ENCODE measurements around the gene TCF23. TPM values are rescaled to one million over a fixed set of nuclear protein-coding genes. Genes with fewer than 3 reads are reported as not detected.
"Not testable (repeated sequence)": the region's sequence is repeated elsewhere in the genome, so short reads cannot be mapped to it uniquely, and the experiment has no call there.

Gene TCF23
- total and polyA plus RNA-seq, 2 experiments from 2014 or later, result not detected

GRCh38 chr2:27171351-27171848, 22.6 kb downstream of the TCF23 start:
- Histone ChIP-seq H3K27me3 (peaks cover 26% of the 10 kb centered on the region), H3K4me3 (no peak overlapping the region), H3K4me1 (ENCODE audit: low read depth) (peaks cover 4% of the 10 kb centered on the region), H3K27ac (no peak overlapping the region), H3K9me3 (ENCODE audit: low read depth) (no peaks in the 10 kb centered on the region), H3K36me3 (no peaks in the 10 kb centered on the region)
- no peak for TF ChIP-seq CTCF (IDR thresholded peaks at IDR 0.05; ENCODE audit: low read depth, low read length)
- no peak for DNase-seq (ENCODE audit: low read depth in 1 of 2, low spot score in 1 of 2)

- H3K4me1 ChIP-seq (ENCODE audit: low read depth), result no peaks in the 10 kb centered on the region
- H3K27ac ChIP-seq, result no peak overlapping the region
- no peak for DNase-seq (ENCODE audit: low read depth in 1 of 2, low spot score in 1 of 2)
- TF ChIP-seq CTCF (IDR thresholded peaks at IDR 0.05; ENCODE audit: low read depth, low read length), result no peak
- no peak overlapping the region for H3K4me3 ChIP-seq
- no peaks in the 10 kb centered on the region for H3K9me3 ChIP-seq (ENCODE audit: low read depth)
- no peaks in the 10 kb centered on the region for H3K36me3 ChIP-seq
- peaks cover 26% of the 10 kb centered on the region for H3K27me3 ChIP-seq
Observed at GRCh38 chr2:27174638-27175037, 25.8 kb downstream of the TCF23 start.

- no peak for TF ChIP-seq CTCF (IDR thresholded peaks at IDR 0.05; ENCODE audit: low read depth, low read length)
- Histone ChIP-seq H3K4me1 (ENCODE audit: low read depth) (no peaks in the 10 kb centered on the region), H3K27ac (no peak overlapping the region), H3K9me3 (ENCODE audit: low read depth) (no peaks in the 10 kb centered on the region), H3K27me3 (peaks cover 22% of the 10 kb centered on the region), H3K4me3 (no peak overlapping the region), H3K36me3 (no peaks in the 10 kb centered on the region)
- DNase-seq (ENCODE audit: low read depth in 1 of 2, low spot score in 1 of 2), result peak in 1 of 2 donors; percentile 71
Observed at GRCh38 chr2:27175330-27175729, 26.5 kb downstream of the TCF23 start.

GRCh38 chr2:27175781-27176180, 27.0 kb downstream of the TCF23 start:
- not testable (repeated sequence) for H3K27ac ChIP-seq; H3K4me3 ChIP-seq; H3K36me3 ChIP-seq; DNase-seq (ENCODE audit: low read depth in 1 of 2, low spot score in 1 of 2); H3K4me1 ChIP-seq (ENCODE audit: low read depth); H3K9me3 ChIP-seq (ENCODE audit: low read depth)
- peaks cover 17% of the 10 kb centered on the region for H3K27me3 ChIP-seq

- no peaks in the 10 kb centered on the region for H3K36me3 ChIP-seq
- peaks cover 9% of the 10 kb centered on the region for H3K27me3 ChIP-seq
- H3K4me1 ChIP-seq (ENCODE audit: low read depth), result no peaks in the 10 kb centered on the region
- H3K27ac ChIP-seq, result no peak overlapping the region
- DNase-seq (ENCODE audit: low read depth in 1 of 2, low spot score in 1 of 2), result no peak
- no peaks in the 10 kb centered on the region for H3K9me3 ChIP-seq (ENCODE audit: low read depth)
- TF ChIP-seq CTCF (IDR thresholded peaks at IDR 0.05; ENCODE audit: low read depth, low read length), result no peak
- no peak overlapping the region for H3K4me3 ChIP-seq
Observed at GRCh38 chr2:27177441-27178351, 28.9 kb downstream of the TCF23 start.

- Histone ChIP-seq H3K36me3 (no peaks in the 10 kb centered on the region), H3K4me1 (ENCODE audit: low read depth) (no peaks in the 10 kb centered on the region), H3K27me3 (peaks cover 3% of the 10 kb centered on the region), H3K27ac (no peak overlapping the region), H3K9me3 (ENCODE audit: low read depth) (no peaks in the 10 kb centered on the region), H3K4me3 (no peak overlapping the region)
- TF ChIP-seq CTCF (IDR thresholded peaks at IDR 0.05; ENCODE audit: low read depth, low read length), result no peak
- no peak for DNase-seq (ENCODE audit: low read depth in 1 of 2, low spot score in 1 of 2)
Observed at GRCh38 chr2:27178469-27178868, 29.7 kb downstream of the TCF23 start.

Data from cardiac muscle cell (in vitro differentiated cells and primary cell).